Gastroesophageal sphincter (tissue), 3 donors: ENCODE data around the gene SALL1.

Experiments
- CTCF ChIP-seq, 4 experiments: fragments of 200-600 bp in 2 of 4; fragments of 450-650 bp in 2 of 4; sonication (generic) in 1 of 4; IDR thresholded peaks; one replicate each; pipeline ENCODE4 v1.5.1; 2017 to 2019; ENCODE audit warnings: antibody characterized with exemption in 4 of 4, mild to moderate bottlenecking in 2 of 4, moderate library complexity in 2 of 4
- EP300 ChIP-seq: sonication (generic); formaldehyde crosslinking; IDR thresholded peaks from one replicate; pipeline ENCODE4 v1.6.1; 2017; ENCODE audit warnings: antibody characterized with exemption, mild to moderate bottlenecking
- POLR2A ChIP-seq, 2 donors: fragments of 450-650 bp; IDR thresholded peaks; one replicate each; pipeline ENCODE4 v1.6.1; 2017; ENCODE audit warnings: antibody characterized with exemption in 2 of 2, mild to moderate bottlenecking in 2 of 2, moderate library complexity in 1 of 2
- POLR2AphosphoS5 ChIP-seq: sonication (generic); formaldehyde crosslinking; IDR thresholded peaks from one replicate; pipeline ENCODE4 v1.6.1; 2017; ENCODE audit warnings: antibody characterized with exemption

GRCh38 chr16:51106535-51106934 lies 44.5 kb downstream of the SALL1 start:
- no peak for TF ChIP-seq CTCF (IDR thresholded peaks at IDR 0.05)
- no peak for TF ChIP-seq EP300
- no peak for TF ChIP-seq POLR2AphosphoS5
- no peak for TF ChIP-seq POLR2A (IDR thresholded peaks at IDR 0.05)
